HuH-7.5 (cell line): Measurements from ENCODE around the gene SRGAP3.

ENCODE experiments used
- DNase-seq: peaks from one replicate; pipeline ENCODE4 v3.0.0; 2011; ENCODE audit warnings: low spot score

SRGAP3 gene

DNA sequence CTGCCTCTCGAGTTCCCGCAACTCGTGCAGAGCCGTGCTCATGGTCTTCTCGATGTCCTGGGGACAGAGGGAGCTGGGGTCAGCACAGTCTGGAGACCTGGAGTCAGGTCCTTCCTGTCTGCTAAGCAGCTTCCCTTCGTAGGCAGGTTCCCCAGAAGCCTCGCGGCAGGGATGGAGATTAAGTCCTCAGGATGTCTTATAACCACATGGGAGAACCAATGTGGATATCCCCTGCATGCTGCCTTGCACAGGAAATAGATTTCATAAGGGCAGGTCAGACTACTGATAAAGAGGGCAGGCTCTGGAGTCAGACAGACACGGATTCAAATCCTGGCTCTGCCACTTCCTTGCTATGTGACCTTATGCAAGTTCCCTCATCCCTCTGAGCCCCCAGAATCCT is 263.6 kb downstream of the SRGAP3 start:
- no peak for DNase-seq

DNA sequence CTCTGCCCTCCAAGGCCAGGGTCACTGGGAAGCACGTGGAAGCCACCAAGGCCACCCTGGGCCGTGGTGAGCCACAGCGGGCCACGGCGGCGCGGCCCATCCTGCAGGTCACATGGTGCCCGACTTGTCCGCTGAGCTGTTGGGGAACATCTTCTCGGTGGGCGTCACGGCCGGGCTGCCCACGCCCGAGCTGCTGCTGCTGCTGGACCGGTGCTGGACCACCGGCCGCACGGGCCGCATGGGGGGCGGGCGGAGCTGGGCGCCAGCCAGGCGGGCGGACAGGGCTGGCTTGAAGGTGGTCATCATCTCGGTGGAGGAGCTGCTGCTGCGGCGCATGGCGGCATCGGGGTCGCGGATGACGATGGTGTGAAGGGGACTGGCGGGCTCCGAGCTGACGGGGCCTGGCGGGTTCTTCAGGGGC is 264.0 kb downstream of the SRGAP3 start:
- DNase-seq, result no peak

DNA sequence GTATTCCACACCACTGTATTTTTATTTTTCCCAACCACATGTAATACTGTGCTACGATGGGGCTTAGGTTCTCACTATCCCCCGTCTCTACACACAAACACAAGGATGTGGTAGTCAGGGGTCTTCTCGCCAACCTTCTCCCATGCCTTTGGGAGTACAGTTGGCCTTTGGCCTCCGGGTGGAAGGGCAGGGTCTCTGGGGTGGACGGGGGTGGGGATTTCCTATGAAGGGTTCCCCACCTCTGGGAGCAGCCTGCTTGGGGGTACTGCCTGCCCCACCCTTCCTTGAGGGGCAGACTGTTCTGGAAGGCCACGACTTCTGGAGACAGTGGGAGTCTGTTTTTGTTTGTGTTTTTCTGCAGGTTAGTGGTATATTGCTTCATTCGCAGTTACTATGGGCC is 264.9 kb downstream of the SRGAP3 start:
- DNase-seq, result no peak

DNA sequence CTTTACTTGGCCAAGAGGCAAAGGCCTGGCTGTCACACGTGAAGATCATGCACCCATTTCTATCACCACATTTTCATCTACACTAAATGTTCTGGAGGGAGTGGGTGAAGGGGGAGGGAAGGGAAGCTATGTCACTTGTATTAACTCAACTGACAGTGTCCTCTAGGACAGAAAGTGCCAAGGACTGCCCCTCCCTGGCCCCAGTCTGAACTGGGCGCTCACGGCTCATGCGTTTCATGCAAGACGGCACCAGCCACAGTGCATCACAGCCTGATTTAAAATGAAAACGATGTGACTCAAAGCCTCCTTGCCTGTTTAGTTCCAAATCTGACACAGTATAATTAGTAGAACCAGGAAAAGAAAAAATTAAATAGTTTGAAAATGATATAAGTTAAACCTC is 265.4 kb downstream of the SRGAP3 start:
- no peak for DNase-seq

DNA sequence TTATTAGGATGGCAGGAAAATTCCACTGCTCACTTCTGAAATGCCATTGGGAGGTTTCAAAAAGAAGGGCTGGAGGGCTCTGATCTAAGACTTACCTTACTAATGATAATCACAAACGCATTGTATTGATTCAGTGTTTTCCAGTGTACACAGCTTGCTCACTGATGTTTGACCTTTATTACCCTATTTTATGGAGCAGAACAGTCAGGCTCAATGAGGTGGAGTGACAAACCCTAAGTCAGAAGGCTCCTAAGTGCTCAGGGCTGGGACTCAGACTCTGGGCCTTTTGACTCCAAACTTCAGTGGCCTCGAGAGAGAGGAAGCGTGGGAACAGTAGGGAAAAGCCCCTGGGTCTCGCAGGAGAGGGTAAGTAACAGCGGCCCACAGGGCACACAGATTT is 265.9 kb downstream of the SRGAP3 start:
- no peak for DNase-seq

DNA sequence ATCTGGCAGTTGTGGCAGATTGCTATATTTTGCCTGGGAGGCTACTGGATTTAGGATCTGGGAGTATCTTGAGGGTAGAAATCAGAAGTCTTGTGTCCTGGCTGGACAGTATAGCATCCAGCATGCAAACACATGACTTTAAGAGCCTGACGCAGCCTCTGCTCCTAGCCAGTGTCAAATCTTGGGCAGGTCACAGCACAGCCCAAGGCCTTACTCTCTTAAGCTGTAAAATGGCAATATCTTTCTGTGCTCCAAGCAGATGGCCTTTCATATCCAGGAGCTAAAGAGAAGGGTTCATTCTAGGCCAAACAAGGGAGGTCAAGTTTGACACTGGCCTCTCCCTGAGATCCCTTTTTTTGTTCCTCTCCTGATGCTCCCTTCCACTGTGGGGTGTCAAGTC is 266.4 kb downstream of the SRGAP3 start:
- no peak for DNase-seq

DNA sequence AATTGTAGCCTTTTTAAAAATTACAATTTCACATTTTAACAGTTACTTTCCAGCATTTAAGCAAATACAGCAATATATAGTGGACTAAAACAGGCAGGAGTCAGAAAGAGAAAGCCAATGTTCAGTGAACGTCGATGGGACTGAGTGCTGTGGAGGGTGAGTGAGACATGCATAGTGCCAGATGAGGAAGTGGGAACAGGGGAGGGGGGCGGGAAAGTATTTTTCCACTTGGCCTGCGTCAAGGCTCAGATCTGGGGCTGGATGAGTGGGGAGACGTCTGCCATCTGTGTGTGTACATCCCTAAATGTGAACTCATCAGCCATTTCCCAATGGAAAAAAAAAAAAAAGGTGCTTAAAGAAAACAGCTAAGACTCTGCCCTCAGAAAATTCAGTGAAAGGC is 266.9 kb downstream of the SRGAP3 start:
- DNase-seq, result no peak

DNA sequence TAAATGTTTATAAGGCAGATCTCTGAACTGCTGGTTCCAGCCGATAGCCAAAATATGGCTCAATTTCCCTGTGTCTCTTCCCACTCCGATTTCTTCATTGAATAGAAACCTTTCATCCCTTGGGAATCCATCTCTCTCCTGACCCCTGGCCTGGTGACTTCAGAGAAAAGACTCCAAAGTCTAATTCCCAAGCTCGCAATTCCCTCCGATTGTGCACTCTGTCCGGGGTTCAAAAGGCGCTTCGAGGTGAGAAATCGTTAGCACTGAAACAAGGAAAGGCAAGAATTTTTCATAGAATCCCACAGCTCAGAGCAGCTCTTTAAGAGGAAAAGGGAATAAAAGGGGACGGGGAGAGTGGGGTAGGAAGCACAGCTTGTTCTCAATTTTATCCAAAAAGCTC is 267.7 kb downstream of the SRGAP3 start:
- DNase-seq, result no peak

DNA sequence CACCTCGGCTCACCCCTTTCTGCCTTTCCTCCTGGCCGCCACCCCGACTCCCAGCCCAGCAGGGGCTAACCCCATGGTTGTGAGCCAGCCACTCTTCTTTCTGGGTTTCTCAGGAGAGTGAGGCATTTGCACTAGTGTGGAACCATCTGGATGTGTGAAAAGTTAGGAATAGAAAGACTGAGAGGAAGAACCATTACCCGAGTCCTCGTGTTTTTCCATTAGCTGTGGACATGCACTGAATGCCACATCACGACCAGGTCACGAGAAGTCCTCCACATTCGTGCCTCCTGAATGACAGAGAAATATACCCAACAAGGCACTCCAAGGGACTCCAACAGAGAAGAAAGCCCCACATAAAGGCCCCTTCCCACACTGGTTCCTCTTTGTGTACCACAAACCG is 268.1 kb downstream of the SRGAP3 start:
- DNase-seq, result no peak

DNA sequence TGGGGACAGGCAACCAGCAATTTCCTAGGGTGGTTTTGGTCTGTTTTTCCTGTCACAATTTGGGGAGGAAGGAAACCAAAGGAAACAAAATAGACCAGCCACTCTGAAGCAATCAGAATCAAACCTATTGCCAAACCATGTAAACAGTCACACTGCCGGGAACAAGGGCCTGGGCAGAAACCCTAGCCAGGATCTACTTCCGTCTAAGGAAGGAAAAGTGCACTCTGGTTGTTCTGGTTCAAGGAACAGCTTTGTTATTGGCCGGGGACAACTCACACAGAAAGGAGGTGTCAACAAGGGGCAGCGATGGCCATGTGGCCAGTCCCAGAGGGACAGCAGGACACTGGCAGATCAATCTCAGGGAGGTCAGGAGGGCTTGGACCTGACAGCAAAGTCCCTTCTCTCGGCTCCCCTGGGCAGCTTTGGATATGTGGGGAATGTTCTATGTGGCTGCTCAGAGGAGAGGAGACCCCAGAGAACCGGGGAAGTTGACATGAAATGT is 268.6 kb downstream of the SRGAP3 start:
- no peak for DNase-seq

DNA sequence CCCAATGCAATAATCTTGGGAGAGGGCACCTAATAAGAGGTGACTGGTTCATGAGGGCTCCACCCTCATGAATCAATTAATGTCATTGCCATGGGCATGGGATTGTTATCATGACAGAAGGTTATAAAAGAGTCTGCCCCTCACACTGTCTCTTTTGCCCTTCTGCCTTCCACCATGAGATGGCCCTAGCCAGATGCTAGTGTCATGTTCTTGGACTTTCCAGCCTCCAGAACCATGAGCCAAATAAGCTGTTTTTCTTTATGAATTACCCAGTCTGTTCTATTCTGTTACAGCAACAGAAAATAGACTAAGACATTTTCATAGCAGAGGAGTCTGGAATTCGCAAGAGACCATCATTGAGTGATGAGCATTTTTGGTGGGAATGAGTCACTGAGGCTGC is 270.2 kb downstream of the SRGAP3 start:
- no peak for DNase-seq

DNA sequence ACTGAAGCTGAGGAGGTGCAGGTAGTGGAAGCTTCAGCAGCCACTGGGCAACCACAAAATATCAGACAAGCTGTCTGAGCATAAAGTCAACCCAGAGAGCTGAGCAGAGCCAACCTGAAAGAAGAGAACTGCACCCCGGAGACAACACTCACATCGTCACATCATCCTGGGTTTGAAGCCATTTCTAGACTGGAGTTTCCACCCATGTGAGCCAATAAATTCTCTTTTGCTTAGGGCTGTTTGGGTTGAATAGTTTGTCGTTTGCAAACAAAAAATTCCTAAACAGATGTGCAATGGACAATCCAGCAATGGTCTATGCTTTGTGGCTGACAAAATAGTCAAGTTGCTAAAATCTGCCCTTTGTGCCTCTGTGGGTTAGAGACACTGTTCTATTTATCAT is 270.9 kb downstream of the SRGAP3 start:
- DNase-seq, result no peak

DNA sequence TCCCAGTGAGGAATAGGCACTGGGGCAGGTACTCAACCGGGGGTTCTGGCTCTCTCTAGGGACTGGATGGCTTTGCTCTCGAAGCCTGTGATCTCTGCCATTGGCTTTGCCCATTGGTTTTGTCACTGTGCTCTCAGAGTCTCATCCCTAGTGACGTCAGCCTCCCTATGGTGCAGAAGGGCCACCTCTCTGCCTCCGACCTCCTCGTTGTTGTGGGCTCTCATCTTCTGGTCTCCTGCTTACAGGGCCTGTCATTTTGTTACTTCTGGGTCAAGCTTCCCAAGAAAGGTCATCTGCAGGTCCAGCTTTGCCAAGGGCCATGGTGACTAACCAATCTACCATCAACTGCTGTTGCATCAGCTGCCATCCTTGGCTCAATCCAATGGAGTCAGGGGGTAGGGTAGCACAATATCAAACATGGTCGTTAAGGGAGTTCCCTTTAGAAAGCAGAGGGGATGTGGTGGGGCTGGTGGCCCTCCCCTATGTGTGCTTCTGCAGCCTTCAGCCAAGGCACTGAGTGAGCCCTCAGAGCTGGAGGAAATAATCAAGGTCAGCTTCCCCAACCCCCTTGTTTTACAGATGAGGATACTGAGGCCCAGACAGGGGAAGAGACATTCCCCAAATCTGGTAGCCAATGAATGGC is 272.8 kb downstream of the SRGAP3 start:
- peak; percentile 3 for DNase-seq

DNA sequence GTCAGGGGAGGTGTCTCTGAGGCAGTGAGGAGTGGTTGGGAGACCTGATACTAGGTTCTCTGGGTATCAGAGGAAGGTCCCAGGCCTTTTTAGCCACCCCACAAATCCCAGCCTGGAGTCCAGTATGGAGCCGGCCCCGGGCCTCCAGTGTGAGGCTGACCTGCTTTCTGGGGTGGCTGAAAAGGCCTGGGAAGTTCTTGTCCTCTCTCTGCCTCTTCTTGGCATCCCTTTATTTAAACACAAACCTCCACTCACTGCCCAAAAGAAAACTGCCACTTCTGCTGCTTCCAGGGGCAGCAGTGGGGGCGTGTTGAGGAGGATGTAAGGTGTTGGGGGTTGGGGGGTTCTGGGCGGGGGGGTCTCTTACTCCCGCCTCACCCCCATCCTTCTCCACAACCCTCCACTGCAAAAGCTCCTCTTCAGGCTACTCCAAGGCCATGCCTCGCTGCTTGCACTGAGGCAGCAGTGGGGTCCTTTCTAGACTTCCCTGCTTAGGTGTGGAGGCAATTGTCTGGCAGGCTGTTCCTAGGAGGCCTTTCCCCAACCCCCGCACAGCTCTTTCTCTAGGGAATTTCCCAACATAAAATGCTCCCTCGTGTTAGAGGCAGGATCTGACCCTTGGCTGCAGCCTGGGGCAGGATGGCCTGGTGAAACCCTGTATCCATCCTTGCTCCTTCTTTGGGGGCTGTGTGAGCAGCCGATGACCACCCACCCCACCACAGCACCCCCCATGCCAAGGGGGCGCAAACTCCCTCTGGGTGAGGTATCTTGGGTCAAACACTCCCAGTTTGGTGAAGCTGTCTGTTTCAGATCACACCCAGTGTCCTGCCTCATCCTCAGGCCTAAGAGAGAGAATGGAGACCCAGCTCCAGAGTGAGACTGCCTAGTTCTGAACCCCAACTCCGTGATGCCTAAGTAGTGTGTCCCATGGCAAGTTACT is 274.1 kb downstream of the SRGAP3 start:
- DNase-seq, result peak; percentile 9

DNA sequence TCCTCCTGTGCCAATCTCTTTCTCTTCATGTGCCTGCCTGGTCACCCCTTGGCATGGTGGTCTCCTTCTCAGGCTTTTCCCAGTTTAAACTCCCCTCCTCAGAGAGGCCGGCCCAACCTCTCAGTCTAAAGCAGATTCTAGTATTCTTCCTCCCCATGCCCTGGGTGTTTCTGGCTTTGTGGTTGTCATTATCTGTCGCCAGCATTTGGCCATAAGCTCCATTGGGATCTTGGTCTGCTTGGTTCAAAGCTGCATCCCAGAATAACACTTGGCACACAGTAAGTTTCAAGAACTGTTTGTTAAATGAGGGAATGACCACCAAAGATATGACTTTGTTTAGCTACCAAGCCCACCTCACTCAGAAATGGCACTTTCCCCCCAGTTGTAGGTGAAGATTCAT is 275.0 kb downstream of the SRGAP3 start:
- DNase-seq, result no peak

DNA sequence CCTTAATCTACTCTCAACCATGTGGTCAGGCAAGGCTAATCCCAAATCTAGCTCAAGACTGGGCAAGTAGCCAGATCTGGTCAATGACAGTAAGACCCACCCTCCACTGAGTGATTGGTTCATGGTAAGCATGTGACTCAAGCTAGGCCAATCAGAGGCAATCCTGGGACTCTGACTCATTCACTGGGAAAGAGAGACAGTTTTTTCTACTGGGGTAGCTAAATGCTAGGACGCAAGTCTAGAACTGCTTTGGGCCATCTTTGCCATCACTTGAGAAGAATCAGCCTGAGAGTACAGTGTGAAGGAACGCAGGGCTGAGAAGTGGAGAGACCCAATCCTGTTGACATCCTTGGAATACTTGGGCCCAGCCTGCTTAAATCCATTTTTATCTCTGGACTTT is 276.8 kb downstream of the SRGAP3 start:
- no peak for DNase-seq

DNA sequence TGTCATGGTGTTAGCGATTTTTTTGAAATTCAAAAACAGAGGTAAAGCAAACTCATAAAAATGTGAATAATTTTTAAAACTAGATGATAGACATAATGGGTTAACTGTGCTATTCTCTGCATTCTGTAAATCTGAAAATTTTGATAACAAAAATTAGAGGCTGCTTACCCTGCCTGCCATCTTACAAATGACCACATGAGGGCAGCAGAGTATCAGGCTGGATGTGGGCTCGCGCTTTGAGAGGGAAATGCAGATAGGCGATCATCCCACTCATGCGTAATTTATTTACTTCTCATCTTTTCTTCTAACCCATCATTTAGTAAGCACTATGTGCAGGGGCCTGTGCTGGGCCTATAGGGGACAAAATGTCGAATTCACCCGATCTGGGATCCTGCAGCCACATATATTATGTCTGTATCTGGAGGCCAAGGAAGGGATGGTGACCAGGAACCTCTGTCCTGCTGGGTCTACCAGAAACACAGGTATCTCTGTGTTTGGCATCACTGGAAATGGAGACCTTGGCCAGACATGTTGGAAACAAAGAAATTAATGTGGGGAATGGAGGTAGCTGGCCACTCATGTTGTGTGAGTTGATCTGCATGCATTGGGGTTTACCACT is 278.4 kb downstream of the SRGAP3 start:
- DNase-seq, result no peak

DNA sequence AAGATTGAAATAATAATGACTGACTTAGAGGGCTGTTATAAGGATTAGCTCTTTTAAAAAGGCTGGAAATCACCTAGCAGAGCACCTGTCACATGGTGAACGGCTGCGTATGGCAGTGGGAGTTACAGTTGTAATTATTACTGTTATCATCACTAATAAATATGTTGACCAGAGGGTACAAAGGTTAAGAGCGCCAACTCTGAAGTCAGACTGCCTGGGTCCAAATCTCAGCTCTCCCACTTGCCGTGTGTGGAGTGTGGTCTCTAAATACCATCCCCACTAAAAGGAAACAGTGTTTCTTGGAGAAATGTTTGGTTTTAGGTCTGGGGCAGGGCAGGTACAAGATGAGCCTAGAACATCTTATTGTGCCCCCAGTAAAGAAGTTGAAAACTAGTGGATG is 280.2 kb downstream of the SRGAP3 start:
- no peak for DNase-seq

DNA sequence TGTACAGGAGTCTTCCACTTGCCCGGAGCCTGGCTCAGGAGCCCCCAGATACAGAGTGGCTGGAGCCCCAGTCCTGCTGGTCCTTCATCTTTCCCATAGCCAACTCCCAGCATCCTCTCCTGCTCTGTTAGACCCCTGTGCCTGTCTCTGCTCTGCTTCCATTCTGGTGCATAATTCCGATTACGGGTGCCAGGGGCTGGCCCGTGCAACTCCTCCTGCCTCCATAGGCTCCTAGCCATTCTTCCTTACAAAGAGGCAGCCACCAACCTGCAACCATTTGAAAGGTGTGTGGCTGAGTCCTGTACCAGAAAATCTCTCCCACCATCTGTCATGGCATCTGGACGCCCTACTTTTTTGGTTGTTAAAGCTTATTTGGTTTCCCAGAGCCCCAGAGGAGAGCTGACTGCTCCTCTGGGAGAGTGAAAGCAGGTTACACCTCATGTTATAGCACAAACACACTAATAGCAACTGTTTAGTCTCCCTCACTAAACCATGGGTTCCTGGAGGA is 281.0 kb downstream of the SRGAP3 start:
- no peak for DNase-seq

DNA sequence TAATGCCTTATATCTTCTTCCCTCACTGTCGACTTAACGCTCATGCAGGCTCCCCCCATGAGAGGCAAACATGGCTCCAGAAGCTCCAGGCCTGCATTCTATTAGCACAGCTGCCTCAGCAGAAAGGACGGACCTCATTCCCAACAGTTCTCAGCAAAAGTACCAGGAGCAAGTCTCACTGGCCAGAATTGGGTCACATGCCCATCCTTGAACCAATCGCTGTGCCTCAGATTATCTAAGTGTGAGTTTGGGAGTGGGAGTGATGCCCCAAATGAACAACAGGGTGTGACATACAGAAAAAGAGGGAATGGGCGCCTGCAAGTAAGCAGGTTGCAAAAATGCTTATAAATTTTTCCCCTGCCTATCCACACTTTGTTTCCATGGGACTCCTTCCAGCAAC is 281.9 kb downstream of the SRGAP3 start:
- DNase-seq, result no peak

DNA sequence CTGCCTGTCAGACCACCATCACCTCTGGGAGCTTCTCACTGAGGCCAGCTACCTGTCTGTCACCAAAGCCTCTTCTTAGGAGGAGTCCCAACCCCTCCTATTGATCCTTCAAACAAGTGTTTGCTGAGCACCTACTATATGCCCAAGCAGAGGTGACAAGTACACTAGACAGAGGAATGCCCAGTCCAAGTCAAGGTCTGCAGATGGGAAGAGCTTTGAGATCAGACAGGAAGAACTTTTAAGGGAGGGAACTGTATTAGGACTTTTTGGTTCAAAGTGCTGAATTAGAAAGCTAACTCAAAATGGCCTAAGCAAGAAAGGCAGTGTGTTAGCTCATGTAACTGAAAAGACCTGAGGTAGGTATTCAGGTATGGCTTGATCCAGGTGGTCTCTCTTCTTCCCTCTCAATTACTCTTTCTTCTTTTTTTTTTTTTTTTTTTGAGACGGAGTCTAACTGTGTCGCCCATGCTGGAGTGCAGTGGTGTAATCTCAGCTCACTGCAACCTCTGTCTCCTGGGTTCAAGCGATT is 282.6 kb downstream of the SRGAP3 start:
- DNase-seq, result no peak

DNA sequence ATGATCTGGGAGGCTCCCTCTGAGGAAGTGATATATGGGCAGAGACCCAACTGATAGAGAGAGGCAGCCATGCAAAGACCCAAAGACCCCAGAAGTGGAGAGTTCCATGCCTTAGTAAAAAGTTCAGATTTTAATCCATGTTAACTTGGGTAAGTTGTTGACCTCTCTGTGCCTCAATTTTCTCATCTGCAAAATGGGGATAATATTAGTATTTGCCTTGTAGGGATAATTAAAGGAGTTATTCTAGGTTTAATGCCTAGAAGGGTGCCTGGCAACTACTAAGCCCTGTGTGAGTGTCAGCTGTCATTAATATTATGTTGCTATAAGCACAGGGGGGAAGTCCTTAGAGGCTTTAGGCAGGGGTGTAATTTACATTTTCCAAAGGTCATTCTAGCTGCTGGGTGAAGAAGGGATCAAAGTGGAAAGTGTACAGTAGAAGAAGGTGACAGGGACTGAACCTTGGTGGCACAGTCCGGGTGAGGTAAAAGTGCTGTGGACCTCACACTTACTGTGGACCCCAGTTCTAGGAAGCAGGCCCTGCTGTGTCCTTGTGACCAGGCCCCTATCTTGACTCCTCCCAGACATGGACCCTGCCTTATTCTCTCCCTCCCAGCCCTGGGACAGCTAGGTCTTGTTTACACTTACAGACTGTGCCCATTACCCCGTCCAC is 283.2 kb downstream of the SRGAP3 start:
- DNase-seq, result no peak
